Left renal pelvis (tissue), 4 donors: Measurements from ENCODE around the gene HECW1. TPM values are rescaled to one million over a fixed set of nuclear protein-coding genes. Genes with fewer than 3 reads are reported as not detected.
"Not testable (repeated sequence)": the region's sequence is repeated elsewhere in the genome, so short reads cannot be mapped to it uniquely, and the experiment has no call there.

Source experiments
- DNase-seq, 4 donors: peaks; one replicate each; pipeline ENCODE4 v3.0.0-alpha.2; 2013; ENCODE audit warnings: low read depth in 4 of 4, low spot score in 3 of 4
- polyA plus RNA-seq, 4 donors: library from polyadenylated mRNA; unstranded; fragments of 120-200 nt; gene quantifications; one replicate each; pipeline ENCODE4 v1.2.1, GENCODE V29; 2013; ENCODE audit not compliant: insufficient read length in 4 of 4

The HECW1 gene
- polyA plus RNA-seq, 4 donors = 0.33 to 10.1 (median 5.8) TPM

DNA sequence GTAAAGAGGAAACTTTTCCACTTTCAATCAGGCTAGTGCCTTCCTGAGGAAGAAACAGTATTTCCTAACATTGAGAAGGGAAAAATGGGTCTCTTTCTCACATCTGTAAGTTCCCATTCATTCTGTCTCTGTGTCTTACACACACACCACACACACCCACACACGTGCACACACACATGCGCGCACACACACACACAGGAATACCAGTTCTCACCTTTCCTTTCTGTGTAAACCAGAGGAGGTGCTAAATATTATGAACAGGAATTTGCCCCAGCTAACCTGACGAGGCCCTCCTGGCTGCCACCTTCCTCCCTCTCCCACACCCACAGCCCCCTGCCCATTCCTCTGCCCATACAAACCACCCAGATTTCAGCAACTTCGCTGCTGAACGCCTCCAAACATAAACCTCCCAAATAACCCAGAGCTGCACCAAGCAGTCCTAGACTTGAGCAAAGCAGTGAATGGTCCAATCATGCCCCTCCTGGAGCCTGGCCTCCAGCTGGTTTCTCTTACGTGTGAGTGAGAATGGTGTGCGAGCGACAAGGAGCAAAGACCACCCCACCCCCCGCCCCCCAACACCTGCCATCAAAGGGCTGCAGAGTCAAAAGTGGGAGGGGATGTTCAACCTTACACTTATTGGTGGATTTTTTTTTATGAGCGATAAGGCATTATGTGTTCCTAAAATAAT lies 190.5 kb downstream of the HECW1 start:
- DNase-seq = no peak

DNA sequence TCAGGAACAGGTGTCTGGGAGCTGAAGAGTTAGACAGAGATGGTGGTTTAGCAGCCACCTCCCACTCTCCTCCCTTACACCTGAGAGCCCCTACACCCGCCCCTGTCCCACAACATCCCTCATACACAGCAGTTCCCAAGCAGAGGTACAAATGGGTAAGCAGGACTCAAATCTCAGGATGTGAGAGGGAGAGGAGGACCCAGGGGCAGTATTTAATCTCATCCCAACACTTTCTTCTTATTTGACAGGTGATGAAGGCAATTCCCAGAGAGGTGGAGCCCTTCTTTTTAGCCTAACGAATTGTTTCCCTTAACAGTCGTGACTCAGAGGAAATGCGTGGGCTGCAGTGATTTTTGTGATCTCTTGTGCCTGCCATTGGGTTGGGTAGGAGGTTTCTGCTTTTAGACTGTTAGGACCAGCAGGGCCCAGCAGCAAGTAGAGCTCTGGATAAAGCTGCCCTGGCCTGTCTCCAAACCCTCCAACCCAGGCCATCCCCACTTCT lies 191.3 kb downstream of the HECW1 start:
- DNase-seq = no peak

DNA sequence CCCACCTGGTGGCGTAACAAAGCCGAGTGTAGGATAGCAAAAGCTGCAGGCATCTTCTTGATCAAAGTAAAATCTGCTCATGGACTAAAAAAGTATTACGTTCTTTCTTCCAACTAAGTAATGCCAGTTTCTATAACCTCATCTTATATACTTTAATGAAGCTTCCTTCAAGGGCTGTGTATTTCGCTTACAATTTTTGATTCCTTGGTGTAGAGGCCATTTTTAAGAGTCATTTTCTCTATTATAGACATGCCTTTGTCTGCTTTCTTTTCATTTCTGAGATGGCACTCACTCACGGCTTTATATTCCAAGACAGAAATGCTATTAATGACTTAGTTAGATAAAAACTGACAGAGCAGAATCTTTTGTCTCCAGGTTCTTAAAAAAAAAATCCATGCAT lies 194.0 kb downstream of the HECW1 start:
- no peak for DNase-seq

DNA sequence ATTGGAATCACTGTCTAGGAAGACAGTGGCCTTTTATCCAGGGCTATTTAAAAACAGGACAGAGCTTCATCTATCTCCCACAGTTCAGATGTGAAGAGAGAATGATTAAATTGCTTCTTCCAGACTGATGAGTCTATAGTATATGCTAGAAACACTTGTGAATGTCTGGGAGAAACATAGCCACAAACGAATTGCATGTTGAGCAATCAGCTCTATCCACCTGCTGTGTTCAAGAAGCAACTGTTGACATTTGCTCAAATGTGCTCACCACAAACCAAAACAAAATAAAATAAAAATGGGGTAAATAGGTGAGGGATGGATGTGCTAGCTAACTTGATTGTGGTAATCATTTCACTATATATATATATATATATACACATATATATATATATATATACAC lies 195.1 kb downstream of the HECW1 start:
- no peak for DNase-seq

DNA sequence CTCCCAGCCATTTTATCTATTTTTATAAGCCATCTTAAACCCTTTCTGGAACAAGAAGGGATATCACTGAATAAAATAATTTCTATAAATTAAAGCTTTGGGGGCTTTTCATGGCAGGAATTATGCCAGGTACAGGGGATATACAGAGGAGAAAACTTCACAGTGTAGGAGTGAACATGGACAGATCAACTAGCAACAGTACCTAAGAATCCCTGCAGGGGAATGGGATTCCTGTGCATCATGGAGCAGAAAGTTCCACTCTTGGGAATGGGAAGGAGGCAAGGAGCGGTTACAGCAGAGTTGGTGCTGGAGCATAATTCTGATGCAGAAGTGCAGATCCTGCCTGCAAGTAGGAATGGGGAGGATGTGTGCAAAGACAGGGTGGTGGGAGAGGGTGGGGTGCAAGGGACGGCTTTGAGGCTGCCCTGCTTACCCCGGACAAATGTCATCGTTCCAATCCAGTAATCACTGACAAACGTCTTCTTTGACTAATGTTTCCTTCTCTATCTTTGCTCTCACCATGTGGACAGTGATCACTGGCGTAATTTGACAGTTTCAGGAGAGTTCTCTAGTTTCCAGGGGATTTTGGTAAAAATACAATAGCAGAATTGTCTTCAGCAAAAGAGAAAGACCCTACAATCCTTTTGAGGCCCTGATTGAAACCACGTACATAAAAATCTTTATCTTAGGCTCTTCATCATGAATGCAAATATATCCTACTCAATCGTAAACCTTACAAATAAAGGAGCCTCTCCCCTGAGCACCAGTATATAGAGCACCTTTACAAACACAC lies 196.7 kb downstream of the HECW1 start:
- no peak for DNase-seq

DNA sequence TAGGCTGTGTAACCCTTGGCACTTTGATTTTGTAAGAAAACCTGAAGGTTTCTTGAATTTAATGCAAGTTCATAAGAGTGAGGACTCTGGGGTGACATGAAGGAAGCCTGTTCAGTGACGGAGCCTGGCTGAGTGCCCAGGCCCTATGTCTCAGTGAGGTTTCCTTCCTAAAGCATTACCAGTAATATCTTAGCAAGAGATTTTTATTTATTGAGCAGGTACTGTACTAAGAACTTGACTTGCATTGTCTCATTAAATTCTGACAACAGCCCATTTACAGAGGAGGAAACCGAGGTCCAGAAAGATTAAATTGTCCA lies 197.2 kb downstream of the HECW1 start:
- DNase-seq = no peak

- DNase-seq = no peak
Observed at GRCh38 chr7:43311052-43311451, 198.6 kb downstream of the HECW1 start.

- DNase-seq = no peak
Observed at GRCh38 chr7:43311694-43312093, 199.2 kb downstream of the HECW1 start.

DNA sequence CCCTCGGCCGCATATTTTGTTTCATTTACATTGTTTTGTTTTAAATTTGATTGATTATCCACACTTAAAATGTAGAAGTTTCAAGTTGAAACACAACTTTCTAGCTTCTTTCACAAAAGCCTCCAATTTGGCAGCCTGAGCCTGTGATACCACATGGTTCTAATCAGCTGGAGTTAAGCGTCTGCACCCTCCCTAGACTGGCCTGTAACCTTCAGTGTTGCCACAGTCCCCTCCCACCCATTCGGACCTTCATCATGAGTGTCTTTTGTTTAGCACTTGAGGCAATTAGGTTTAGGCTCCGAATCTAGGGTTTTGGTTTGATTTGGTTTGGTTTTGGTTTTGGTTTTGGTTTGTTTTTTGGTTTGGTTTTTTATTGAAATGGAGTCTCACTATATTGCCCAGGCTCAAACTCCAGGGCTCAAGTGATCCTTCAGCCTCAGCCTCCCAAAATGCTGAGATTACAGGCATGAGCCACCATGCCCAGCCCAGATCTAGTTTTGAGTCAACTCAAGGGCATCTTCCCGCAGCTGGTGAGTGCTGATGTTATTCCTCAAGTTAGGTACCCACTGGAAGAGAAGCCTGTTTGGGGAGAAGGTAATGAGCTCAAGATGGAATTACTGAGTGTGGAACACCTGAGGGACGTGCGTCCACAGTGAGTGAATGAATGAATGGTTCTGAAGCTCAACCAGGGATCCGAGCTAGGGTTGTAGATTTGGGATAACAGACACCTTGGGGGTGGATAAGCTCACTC lies 201.4 kb downstream of the HECW1 start:
- no peak for DNase-seq

DNA sequence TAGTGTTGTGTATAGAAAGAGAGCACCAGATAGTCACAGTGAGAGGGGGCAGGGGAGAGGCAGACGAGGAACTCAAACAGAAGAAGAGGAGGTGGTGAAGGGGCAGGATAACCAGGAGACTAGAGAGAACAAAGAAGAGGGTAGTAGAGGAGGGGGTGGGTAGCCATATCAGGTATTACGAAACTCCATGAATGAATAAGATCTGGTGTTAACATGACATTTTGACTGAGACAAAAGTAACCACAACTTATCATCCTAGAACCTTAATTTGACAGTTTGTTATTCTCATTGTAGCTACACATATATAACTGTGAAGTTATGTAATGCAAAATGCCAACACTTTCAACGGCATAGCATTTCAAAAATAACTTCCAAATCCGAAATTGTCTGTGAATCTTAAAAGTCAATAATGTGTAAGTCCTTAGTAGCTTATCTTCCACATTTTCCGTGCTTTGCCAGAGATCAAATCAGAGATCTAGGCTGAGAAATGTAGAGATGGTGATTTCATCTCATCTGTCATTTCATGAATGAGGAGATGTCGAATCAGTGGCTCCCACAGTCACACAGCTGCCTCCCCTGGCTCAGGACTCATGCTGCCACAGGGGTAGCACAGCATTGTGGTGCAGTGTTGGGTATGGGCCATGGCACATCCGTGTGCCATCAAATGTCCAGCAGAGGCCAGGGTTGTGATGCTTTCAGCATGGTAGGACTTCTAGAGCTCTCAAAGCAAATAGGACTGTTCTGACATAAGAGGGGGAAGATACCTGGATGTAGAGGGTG lies 202.1 kb downstream of the HECW1 start:
- DNase-seq = no peak

DNA sequence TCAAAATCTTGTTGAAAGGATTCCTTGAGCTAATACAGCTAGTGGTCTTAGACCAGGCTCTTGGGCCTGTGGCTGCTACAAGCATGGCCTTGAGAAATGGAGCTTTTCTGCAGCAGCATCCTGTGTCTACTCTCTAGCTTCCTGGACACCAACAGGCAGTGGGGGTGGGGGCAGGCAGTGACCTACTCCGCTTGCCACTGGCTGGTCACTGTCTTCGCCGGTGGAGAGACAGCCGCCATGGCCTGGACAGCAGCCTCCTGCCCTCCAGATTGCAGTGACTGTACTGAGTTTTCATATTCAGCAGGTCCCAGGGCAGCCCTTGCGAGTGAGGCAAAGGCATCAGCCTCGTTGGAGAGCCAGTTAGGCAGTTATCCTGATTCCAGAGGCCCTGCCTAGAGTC lies 204.6 kb downstream of the HECW1 start:
- DNase-seq = no peak

GRCh38 chr7:43318188-43318770 lies 205.8 kb downstream of the HECW1 start:
- DNase-seq = no peak

GRCh38 chr7:43325595-43325994 lies 213.1 kb downstream of the HECW1 start:
- DNase-seq = no peak

- peak in 1 of 4 donors; percentile 16 for DNase-seq
Observed at GRCh38 chr7:43328336-43328735, 215.9 kb downstream of the HECW1 start.

DNA sequence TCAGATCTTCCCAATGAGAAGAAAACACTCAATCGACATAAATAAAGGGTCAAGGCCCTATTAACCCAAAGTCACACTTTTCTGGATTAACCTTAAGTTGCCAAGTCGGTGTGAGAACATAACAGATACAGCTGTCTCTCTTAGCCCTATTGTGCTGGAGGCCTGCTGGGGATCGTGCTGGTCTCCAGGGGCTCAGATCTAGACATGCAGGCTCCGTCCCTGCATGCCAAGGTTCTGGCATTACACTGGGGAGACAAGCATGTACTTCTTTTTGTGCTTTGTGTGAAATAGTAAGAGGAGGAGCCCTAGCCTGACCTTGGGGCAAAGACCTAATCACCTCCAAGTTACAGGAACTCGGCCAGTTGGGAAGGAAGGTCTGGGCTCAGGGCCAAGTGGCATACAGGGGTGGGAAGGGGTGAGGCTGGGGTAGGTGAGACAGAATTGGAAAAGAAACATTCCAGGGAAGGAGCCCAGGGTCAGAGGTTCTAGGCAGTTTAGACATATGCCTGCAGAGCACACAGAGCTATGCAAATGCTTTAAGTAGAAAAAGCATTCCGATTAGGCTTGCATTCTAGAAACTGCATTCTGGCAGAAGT lies 216.4 kb downstream of the HECW1 start:
- no peak for DNase-seq

- no peak for DNase-seq
Observed at GRCh38 chr7:43332193-43332796, 219.8 kb downstream of the HECW1 start.

- DNase-seq = no peak
Observed at GRCh38 chr7:43337191-43337590, 224.7 kb downstream of the HECW1 start.

- DNase-seq = no peak
Observed at GRCh38 chr7:43337811-43338210, 225.4 kb downstream of the HECW1 start.

DNA sequence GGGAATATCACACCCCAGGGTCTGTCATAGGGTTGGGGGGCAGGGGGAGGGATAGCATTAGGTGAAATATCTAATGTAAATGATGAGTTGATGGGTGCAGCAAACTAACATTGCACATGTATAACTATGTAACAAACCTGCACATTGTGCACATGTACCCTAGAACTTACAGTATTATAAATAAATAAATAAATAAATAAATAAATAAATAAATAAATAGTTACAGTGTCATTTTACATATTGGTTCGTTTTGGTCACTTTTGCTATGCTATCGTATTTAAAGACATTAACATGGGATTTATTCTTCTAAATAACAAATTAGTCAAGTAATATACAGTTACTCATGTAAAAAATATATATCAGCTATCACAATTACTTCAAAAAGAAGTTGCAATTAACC lies 228.7 kb downstream of the HECW1 start:
- DNase-seq = no peak

DNA sequence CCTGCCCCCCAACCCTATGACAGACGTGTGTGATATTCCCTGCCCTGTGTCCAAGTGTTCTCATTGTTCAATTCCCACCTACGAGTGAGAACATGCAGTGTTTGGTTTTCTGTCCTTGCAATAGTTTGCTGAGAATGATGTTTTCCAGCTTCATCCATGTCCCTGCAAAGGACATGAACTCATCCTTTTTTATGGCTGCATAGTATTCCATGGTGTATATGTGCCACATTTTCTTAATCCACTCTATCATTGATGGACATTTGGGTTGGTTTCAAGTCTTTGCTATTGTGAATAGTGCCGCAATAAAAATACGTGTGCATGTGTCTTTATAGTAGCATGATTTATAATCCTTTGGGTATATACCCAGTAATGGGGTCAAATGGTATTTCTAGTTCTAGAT lies 231.0 kb downstream of the HECW1 start:
- DNase-seq = not testable (repeated sequence)
